Adipocyte (in vitro differentiated cells): ENCODE results near the gene CDC42SE2.
"Not testable (repeated sequence)": the region's sequence is repeated elsewhere in the genome, so short reads cannot be mapped to it uniquely, and the experiment has no call there.

Source experiments
- DNase-seq: peaks from one replicate; pipeline ENCODE4 v3.0.0-alpha.2; 2015; ENCODE audit warnings: low read depth
- H3K27me3 ChIP-seq: replicated peaks from 2 replicates; pipeline ENCODE4 v1.7.0; 2013; ENCODE audit warnings: mild to moderate bottlenecking, low read length, moderate library complexity; ENCODE audit not compliant: control insufficient read depth, insufficient read depth
- H3K36me3 ChIP-seq: 2 replicates; pipeline ENCODE4 v1.7.0; 2013; ENCODE audit warnings: low read length, mild to moderate bottlenecking, moderate library complexity; ENCODE audit not compliant: control insufficient read depth, insufficient read depth, severe bottlenecking
- H3K4me1 ChIP-seq: 2 replicates; pipeline ENCODE4 v1.7.0; 2013; ENCODE audit warnings: mild to moderate bottlenecking, low read length, moderate library complexity; ENCODE audit not compliant: control insufficient read depth, insufficient read depth
- H3K4me3 ChIP-seq: 2 replicates; pipeline ENCODE4 v1.7.0; 2013; ENCODE audit warnings: mild to moderate bottlenecking, low read length, moderate library complexity
- H3K9ac ChIP-seq: 2 replicates; pipeline ENCODE4 v1.7.0; 2013; ENCODE audit warnings: mild to moderate bottlenecking, low read length, moderate library complexity
- H3K9me3 ChIP-seq: 2 replicates; pipeline ENCODE4 v1.7.0; 2013; ENCODE audit warnings: mild to moderate bottlenecking, low read length, moderate library complexity; ENCODE audit not compliant: control insufficient read depth

CDC42SE2 gene

DNA sequence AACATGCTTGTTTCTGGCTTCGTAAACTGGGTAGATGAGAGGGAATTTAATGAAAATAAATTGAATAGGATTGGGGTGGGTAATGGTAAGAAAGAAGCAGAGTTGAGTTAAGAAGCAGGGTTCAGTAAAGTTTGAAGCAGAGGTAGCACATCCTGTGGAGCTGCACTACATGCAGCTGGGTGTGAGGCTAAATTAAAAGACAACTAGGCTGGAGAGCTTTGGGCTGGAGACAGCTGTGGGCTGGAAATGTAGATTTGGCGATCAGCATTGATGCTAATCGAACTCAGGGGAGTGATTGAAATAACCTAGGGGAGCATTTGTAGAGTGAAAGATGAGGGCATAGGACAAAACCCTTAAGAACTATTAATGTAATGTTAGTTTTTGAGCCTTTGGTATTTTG is 35.6 kb downstream of the CDC42SE2 start:
- no peaks in the 10 kb centered on the region for H3K36me3 ChIP-seq
- H3K9ac ChIP-seq: no peak overlapping the region
- no peaks in the 10 kb centered on the region for H3K9me3 ChIP-seq
- peaks cover 17% of the 10 kb centered on the region for H3K4me1 ChIP-seq
- no peak for DNase-seq
- H3K27me3 ChIP-seq: no peaks in the 10 kb centered on the region
- H3K4me3 ChIP-seq: no peak overlapping the region

DNA sequence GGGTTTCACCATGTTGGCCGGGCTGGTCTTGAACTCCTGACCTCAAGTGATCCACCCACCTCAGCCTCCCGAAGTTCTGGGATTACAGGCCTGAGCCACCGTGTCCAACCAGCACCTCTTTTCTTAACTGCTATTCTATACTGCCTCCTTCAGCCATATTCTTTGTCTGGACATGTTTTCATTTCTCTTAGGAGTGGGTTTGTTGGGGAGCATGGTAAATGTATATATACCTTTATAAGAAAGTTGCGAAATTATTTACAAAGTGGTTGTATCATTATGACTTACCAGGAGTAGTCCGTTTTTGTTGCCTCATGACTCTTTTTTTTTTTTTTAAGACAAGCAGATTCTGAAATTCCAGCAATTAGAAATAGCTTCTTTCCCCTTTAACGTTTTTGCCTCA is 38.7 kb downstream of the CDC42SE2 start:
- Histone ChIP-seq H3K9me3 (no peaks in the 10 kb centered on the region), H3K27me3 (no peaks in the 10 kb centered on the region), H3K9ac (no peak overlapping the region), H3K4me1 (peaks cover 19% of the 10 kb centered on the region), H3K36me3 (no peaks in the 10 kb centered on the region), H3K4me3 (no peak overlapping the region)
- no peak for DNase-seq

- no peaks in the 10 kb centered on the region for H3K36me3 ChIP-seq
- peaks cover 19% of the 10 kb centered on the region for H3K4me1 ChIP-seq
- no peak overlapping the region for H3K9ac ChIP-seq
- peak; percentile 87 for DNase-seq
- no peak overlapping the region for H3K4me3 ChIP-seq
- H3K27me3 ChIP-seq: no peaks in the 10 kb centered on the region
- H3K9me3 ChIP-seq: no peaks in the 10 kb centered on the region
Measured at GRCh38 chr5:131303537-131303936, 39.7 kb downstream of the CDC42SE2 start.

DNA sequence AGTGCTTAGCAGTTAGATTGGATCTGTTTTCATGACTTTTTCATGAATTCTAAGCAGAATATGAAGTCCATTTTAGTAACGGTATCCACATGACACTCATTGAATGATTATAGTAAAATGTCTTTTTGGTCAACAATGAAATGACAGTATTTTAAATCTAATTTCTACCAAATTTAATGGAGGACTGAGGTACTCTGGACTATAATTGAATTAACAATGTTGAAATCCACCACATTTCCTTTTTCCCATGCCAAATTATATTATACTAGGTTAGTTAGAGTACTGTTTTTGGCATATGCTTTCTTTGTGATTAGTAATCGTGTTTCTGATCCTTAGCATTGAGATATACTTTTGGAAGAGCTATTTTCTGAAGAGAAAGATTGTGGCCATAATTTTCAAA is 40.6 kb downstream of the CDC42SE2 start:
- no peaks in the 10 kb centered on the region for H3K27me3 ChIP-seq
- H3K4me3 ChIP-seq: no peak overlapping the region
- H3K4me1 ChIP-seq: peaks cover 19% of the 10 kb centered on the region
- DNase-seq: peak; percentile 34
- no peaks in the 10 kb centered on the region for H3K36me3 ChIP-seq
- H3K9ac ChIP-seq: no peak overlapping the region
- H3K9me3 ChIP-seq: no peaks in the 10 kb centered on the region

DNA sequence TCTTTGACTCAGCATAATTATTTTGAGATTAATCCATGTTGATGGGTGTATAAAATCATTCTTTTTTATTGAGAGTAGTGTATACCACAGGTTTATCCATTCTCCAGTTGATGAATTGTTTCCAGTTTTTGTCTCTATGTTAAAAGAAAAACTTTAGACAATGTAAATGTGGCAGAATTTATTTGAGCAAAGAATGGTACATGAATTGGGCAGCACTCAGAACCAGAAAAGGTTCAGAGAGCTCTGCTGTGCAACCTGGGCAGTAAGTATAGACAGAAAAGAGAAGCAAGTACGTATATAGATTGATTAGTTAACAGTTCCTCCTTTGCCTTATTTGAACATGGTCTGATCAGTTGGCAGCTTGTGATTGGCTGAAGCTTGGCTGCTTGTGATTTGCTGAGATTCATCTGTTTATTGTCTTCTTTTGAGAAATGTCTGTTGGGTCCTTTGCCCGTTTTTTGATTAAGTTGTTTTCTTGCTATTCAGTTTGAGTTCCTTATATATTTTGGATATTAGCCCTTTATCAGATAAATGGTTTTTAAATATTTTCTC is 41.4 kb downstream of the CDC42SE2 start:
- Histone ChIP-seq H3K9ac (no peak overlapping the region), H3K4me1 (peaks cover 19% of the 10 kb centered on the region)

GRCh38 chr5:131305906-131306305 is 42.1 kb downstream of the CDC42SE2 start:
- H3K4me3 ChIP-seq: no peak overlapping the region
- no peak for DNase-seq

More for the DNA sequence above, 41.4 kb downstream of the CDC42SE2 start:
- no peak for DNase-seq
- Histone ChIP-seq H3K36me3 (no peaks in the 10 kb centered on the region), H3K4me3 (no peak overlapping the region), H3K27me3 (no peaks in the 10 kb centered on the region), H3K9me3 (no peaks in the 10 kb centered on the region)

GRCh38 chr5:131312235-131312772 is 48.5 kb downstream of the CDC42SE2 start:
- H3K36me3 ChIP-seq, H3K27me3 ChIP-seq, H3K4me1 ChIP-seq, H3K9ac ChIP-seq, H3K9me3 ChIP-seq, H3K4me3 ChIP-seq, DNase-seq: not testable (repeated sequence)

More at GRCh38 chr5:131305906-131306305, 42.1 kb downstream of the CDC42SE2 start:
- Histone ChIP-seq H3K36me3 (no peaks in the 10 kb centered on the region), H3K9me3 (no peaks in the 10 kb centered on the region), H3K27me3 (no peaks in the 10 kb centered on the region), H3K4me1 (peaks cover 19% of the 10 kb centered on the region), H3K9ac (no peak overlapping the region)

DNA sequence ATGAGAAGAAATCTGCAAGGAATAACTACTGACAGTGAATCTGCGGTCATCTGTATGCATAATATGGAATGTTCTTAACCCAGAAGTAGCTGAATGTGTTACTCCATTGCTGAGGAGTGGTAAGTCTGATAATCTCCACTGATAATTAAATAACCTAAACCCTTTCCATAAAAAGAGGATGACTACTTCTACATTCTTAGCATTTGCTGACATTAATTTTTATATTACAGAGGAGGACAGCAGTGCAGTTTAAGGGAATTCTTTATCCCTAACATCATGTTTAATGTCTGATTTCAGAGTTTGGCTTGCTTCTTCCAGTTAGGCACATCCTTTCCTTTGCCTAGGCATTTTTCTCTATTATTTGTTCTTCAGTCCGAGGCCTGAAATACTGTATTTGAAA is 52.2 kb downstream of the CDC42SE2 start:
- DNase-seq: no peak
- no peaks in the 10 kb centered on the region for H3K27me3 ChIP-seq
- H3K36me3 ChIP-seq: no peaks in the 10 kb centered on the region

DNA sequence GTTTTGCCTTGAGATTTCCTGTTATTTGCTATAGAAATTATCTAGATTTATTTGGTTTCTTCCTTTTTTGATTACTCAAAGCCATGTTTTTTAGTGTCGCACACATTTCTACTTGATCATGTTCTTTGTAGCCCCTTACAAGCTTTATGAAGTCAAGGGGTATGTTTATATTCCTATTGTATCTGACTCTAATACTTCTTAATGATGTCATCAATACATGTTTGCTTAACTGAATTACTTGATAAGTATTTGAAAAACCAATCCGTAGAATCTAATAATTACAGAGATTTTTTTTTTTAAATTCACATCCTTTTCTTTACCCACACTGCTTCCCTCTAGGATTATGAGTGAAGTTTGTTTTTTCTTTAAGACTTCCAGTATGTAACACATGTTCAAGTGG is 53.0 kb downstream of the CDC42SE2 start:
- H3K4me3 ChIP-seq: no peak overlapping the region
- H3K36me3 ChIP-seq: no peaks in the 10 kb centered on the region
- no peak for DNase-seq
- H3K9me3 ChIP-seq: no peaks in the 10 kb centered on the region
- peaks cover 7% of the 10 kb centered on the region for H3K4me1 ChIP-seq
- H3K27me3 ChIP-seq: no peaks in the 10 kb centered on the region
- H3K9ac ChIP-seq: no peak overlapping the region

More for the DNA sequence above, 52.2 kb downstream of the CDC42SE2 start:
- H3K4me1 ChIP-seq: peaks cover 7% of the 10 kb centered on the region
- H3K9ac ChIP-seq: no peak overlapping the region
- no peaks in the 10 kb centered on the region for H3K9me3 ChIP-seq
- H3K4me3 ChIP-seq: no peak overlapping the region

- Histone ChIP-seq H3K9me3 (no peaks in the 10 kb centered on the region), H3K4me3 (no peak overlapping the region), H3K36me3 (no peaks in the 10 kb centered on the region), H3K4me1 (peaks cover 7% of the 10 kb centered on the region), H3K27me3 (no peaks in the 10 kb centered on the region), H3K9ac (no peak overlapping the region)
- DNase-seq: no peak
Measured at GRCh38 chr5:131318455-131318854, 54.6 kb downstream of the CDC42SE2 start.

DNA sequence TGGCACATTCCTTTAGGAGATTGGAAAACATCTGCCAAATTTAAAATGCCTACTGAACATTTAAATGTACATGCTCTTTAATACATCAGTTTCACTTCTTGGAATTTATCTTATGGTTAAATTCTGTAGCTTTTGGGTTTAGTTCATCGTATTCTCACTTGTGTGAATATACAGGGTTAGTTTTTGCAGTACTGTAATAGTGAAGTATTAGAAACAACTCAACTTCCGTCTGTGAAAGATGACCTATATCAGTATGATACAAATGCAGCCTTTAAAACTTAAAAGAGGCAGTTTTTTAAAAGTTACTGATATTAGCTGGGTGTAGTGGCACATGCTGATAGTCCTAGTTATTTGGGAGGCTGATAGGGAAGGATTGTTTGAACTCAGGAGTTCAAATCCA is 57.2 kb downstream of the CDC42SE2 start:
- H3K4me1 ChIP-seq: peaks cover 8% of the 10 kb centered on the region
- no peak for DNase-seq
- no peaks in the 10 kb centered on the region for H3K36me3 ChIP-seq
- H3K9ac ChIP-seq: no peak overlapping the region
- H3K4me3 ChIP-seq: no peak overlapping the region
- no peaks in the 10 kb centered on the region for H3K9me3 ChIP-seq
- H3K27me3 ChIP-seq: no peaks in the 10 kb centered on the region

- no peak overlapping the region for H3K9ac ChIP-seq
- no peak for DNase-seq
- no peaks in the 10 kb centered on the region for H3K36me3 ChIP-seq
- no peaks in the 10 kb centered on the region for H3K27me3 ChIP-seq
- peaks cover 8% of the 10 kb centered on the region for H3K4me1 ChIP-seq
- no peaks in the 10 kb centered on the region for H3K9me3 ChIP-seq
- H3K4me3 ChIP-seq: no peak overlapping the region
Measured at GRCh38 chr5:131322926-131323325, 59.1 kb downstream of the CDC42SE2 start.
